Fibroblast of lung (primary cell): Measurements from ENCODE around the gene DLX4. TPM values are rescaled to one million over a fixed set of nuclear protein-coding genes. Genes with fewer than 3 reads are reported as not detected.
A peak's percentile ranks its signal among the peaks of the same experiment; 100 is the strongest.

Source experiments
- DNase-seq, 2 donors: peaks; one replicate each; pipeline versions ENCODE4 v3.0.0 to v3.0.0-alpha.2; 2010; ENCODE audit warnings: low read depth in 2 of 2
- H2AFZ ChIP-seq: 2 replicates; pipeline ENCODE4 v1.5.1; 2012; ENCODE audit warnings: low read length, control low read depth, inconsistent platforms
- H3K27ac ChIP-seq: 2 replicates; pipeline ENCODE4 v1.5.1; 2011; ENCODE audit warnings: low read length, control low read depth; ENCODE audit not compliant: insufficient read depth
- H3K27me3 ChIP-seq: 2 replicates; pipeline ENCODE4 v1.5.1; 2011; ENCODE audit warnings: mild to moderate bottlenecking, low read length; ENCODE audit not compliant: control insufficient read depth, insufficient read depth
- H3K36me3 ChIP-seq: 2 replicates; pipeline ENCODE4 v1.5.1; 2011; ENCODE audit warnings: low read length; ENCODE audit not compliant: control insufficient read depth, insufficient read depth
- H3K4me1 ChIP-seq: 2 replicates; pipeline ENCODE4 v1.5.1; 2011; ENCODE audit warnings: low read length; ENCODE audit not compliant: control insufficient read depth, insufficient read depth; ENCODE audit errors: extremely low read depth
- H3K4me2 ChIP-seq: 2 replicates; pipeline ENCODE4 v1.5.1; 2011; ENCODE audit warnings: low read length, control low read depth; ENCODE audit not compliant: insufficient read depth; ENCODE audit errors: extremely low read depth
- H3K4me3 ChIP-seq, 4 experiments: fragments of 200-600 bp in 1 of 4; sonication (generic) in 1 of 4; replicated peaks in 1 of 4; 2 replicates each; pipeline ENCODE4 v1.5.1; 2011 to 2016; ENCODE audit warnings: low read length in 4 of 4, low read depth in 3 of 4, mild to moderate bottlenecking in 3 of 4, control low read depth in 2 of 4, inconsistent platforms in 1 of 4, mixed read lengths in 1 of 4; ENCODE audit not compliant: insufficient read depth in 1 of 4; ENCODE audit errors: control extremely low read depth in 1 of 4
- H3K79me2 ChIP-seq: 2 replicates; pipeline ENCODE4 v1.5.1; 2012; ENCODE audit warnings: mild to moderate bottlenecking, low read length, inconsistent platforms; ENCODE audit not compliant: control insufficient read depth, insufficient read depth
- H3K9ac ChIP-seq: 2 replicates; pipeline ENCODE4 v1.5.1; 2011; ENCODE audit warnings: mild to moderate bottlenecking, low read length, control low read depth; ENCODE audit not compliant: insufficient read depth
- H3K9me3 ChIP-seq: 2 replicates; pipeline ENCODE4 v1.5.1; 2012; ENCODE audit warnings: low read depth, low read length; ENCODE audit not compliant: control insufficient read depth, insufficient read depth
- H4K20me1 ChIP-seq: 2 replicates; pipeline ENCODE4 v1.5.1; 2011; ENCODE audit warnings: low read length; ENCODE audit not compliant: control insufficient read depth, insufficient read depth; ENCODE audit errors: extremely low read depth
- CTCF ChIP-seq, 2 donors: IDR thresholded peaks in 1 of 2; conservative IDR thresholded peaks in 1 of 2; 1 replicate in 1 of 2; 2 replicates in 1 of 2; pipeline ENCODE4 v1.5.1; 2011 to 2012; ENCODE audit warnings: low read length in 2 of 2, control low read depth in 1 of 2, inconsistent platforms in 1 of 2, low read depth in 1 of 2, mild to moderate bottlenecking in 1 of 2
- EZH2 ChIP-seq: IDR thresholded peaks from 2 replicates; pipeline ENCODE4 v1.5.1; 2012; ENCODE audit warnings: low read length, control low read depth, mild to moderate bottlenecking; ENCODE audit errors: missing control alignments
- polyA plus RNA-seq, 2 donors: library from polyadenylated mRNA; depleted of rRNA in 1 of 2; stranded (reverse) in 1 of 2; unstranded in 1 of 2; fragments of >200 nt; gene quantifications; 2 replicates each; pipeline ENCODE4 v1.2.1, GENCODE V29; 2011 to 2012; ENCODE audit warnings: missing spikeins in 1 of 2
- total RNA-seq: library from RNA; depleted of rRNA; stranded (reverse); fragments of >200 nt; gene quantifications from 2 replicates; pipeline ENCODE4 v1.2.1, GENCODE V29; 2014

Gene DLX4
- total and polyA plus RNA-seq, 2 donors (not counting 1 experiment from before 2014, with no cell fraction given), result not detected

- H3K4me3 ChIP-seq, result no peak overlapping the region
- H3K4me1 ChIP-seq, result no peaks in the 10 kb centered on the region
- no peak overlapping the region for H3K27ac ChIP-seq
- no peaks in the 10 kb centered on the region for H4K20me1 ChIP-seq
- no peaks in the 10 kb centered on the region for H3K36me3 ChIP-seq
- H3K27me3 ChIP-seq, result peaks cover 23% of the 10 kb centered on the region
- H3K9me3 ChIP-seq, result no peaks in the 10 kb centered on the region
- H3K4me2 ChIP-seq, result no peak overlapping the region
- no peak overlapping the region for H2AFZ ChIP-seq
- TF ChIP-seq EZH2 (no peak), CTCF (conservative IDR thresholded peaks at IDR 0.05 in 1 of 2, IDR thresholded peaks at IDR 0.05 in 1 of 2; ENCODE audit: low read depth in 1 of 2, low read length in 2 of 2) (no peak)
- no peak overlapping the region for H3K9ac ChIP-seq
- H3K79me2 ChIP-seq, result no peaks in the 10 kb centered on the region
- DNase-seq, result no peak
Measured at GRCh38 chr17:49949634-49950033, 19.4 kb upstream of the DLX4 start.

DNA sequence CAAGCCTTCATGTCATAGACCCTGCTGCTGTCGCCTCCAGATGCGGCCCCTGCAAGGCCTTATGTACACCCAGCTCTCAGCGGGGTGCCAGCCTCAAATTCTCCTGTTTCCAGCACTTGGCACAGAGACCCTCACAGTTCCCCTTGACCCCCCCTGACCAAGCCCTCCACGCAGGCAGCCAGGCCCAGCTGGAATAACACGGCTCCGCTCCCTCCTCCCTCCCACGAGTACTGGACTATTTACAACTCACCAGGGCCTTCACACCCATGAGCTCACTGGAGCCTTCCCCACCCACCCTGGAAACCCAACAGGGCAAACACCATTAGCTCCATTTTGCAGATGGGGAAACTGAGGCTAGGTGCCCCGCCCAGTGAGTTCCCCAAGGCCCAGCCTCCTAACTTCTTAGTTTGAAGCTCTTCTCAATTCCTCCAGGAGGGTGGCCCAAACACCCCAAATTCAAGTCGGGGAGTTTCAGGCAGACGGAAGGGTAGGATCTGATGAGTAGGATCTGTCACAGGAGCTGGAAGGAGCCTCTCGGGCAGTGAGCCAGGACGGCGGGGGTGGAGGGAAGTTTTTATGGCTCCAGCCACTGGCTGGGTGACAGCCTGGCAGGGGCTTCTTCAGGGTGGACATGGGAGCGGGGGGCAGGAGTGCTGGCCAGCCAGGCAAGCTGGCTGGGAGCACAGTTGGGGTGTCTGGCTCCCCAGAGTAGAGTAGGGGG, 17.5 kb upstream of the DLX4 start:
- Histone ChIP-seq H3K27me3 (peaks cover 17% of the 10 kb centered on the region), H3K4me3 (no peak overlapping the region), H3K4me1 (no peaks in the 10 kb centered on the region), H2AFZ (no peak overlapping the region), H3K36me3 (no peaks in the 10 kb centered on the region), H3K9me3 (no peaks in the 10 kb centered on the region), H3K27ac (no peak overlapping the region), H3K4me2 (no peak overlapping the region), H3K9ac (no peak overlapping the region), H4K20me1 (no peaks in the 10 kb centered on the region), H3K79me2 (no peaks in the 10 kb centered on the region)
- DNase-seq, result no peak
- TF ChIP-seq EZH2 (no peak), CTCF (conservative IDR thresholded peaks at IDR 0.05 in 1 of 2, IDR thresholded peaks at IDR 0.05 in 1 of 2; ENCODE audit: low read depth in 1 of 2, low read length in 2 of 2) (no peak)

- Histone ChIP-seq H2AFZ (no peak overlapping the region), H3K4me3 (no peak overlapping the region), H3K4me1 (no peaks in the 10 kb centered on the region), H3K9ac (no peak overlapping the region), H3K36me3 (no peaks in the 10 kb centered on the region), H3K27me3 (peaks cover 21% of the 10 kb centered on the region), H4K20me1 (no peaks in the 10 kb centered on the region), H3K9me3 (no peaks in the 10 kb centered on the region), H3K27ac (no peak overlapping the region), H3K79me2 (no peaks in the 10 kb centered on the region), H3K4me2 (no peak overlapping the region)
- TF ChIP-seq CTCF (conservative IDR thresholded peaks at IDR 0.05 in 1 of 2, IDR thresholded peaks at IDR 0.05 in 1 of 2; ENCODE audit: low read depth in 1 of 2, low read length in 2 of 2) (peak; percentile 73 to 94), EZH2 (no peak)
- peak; percentile 54 to 56 for DNase-seq
Measured at GRCh38 chr17:49952209-49952911, 16.6 kb upstream of the DLX4 start.
